22Rv1 (cell line): Measurements from ENCODE around the gene SSH2.

Experiments used
- H3K27ac ChIP-seq: fragments of 450-650 bp; 2 replicates; pipeline ENCODE4 v1.5.1; 2017
- CTCF ChIP-seq: fragments of 450-650 bp; IDR thresholded peaks from 2 replicates; pipeline ENCODE4 v1.5.1; 2017; ENCODE audit warnings: mild to moderate bottlenecking
- ZFX ChIP-seq: fragments of 450-650 bp; IDR thresholded peaks from 2 replicates; pipeline ENCODE4 v1.6.1; 2017; ENCODE audit warnings: antibody characterized with exemption, borderline replicate concordance

Gene SSH2

GRCh38 chr17:29828676-29829284, 101.2 kb downstream of the SSH2 start:
- H3K27ac ChIP-seq: no peak overlapping the region
- no peak for TF ChIP-seq ZFX
- TF ChIP-seq CTCF: no peak

- H3K27ac ChIP-seq: no peak overlapping the region
- TF ChIP-seq ZFX (no peak), CTCF (no peak)
These were observed 102.8 kb downstream of the SSH2 start for GRCh38 chr17:29827179-29827578.

- no peak for TF ChIP-seq CTCF
- TF ChIP-seq ZFX: no peak
- H3K27ac ChIP-seq: no peak overlapping the region
These were observed 103.8 kb downstream of the SSH2 start for GRCh38 chr17:29826114-29826692.

GRCh38 chr17:29825604-29826003, 104.4 kb downstream of the SSH2 start:
- H3K27ac ChIP-seq: no peak overlapping the region
- no peak for TF ChIP-seq CTCF
- no peak for TF ChIP-seq ZFX

- TF ChIP-seq ZFX: no peak
- TF ChIP-seq CTCF: no peak
- no peak overlapping the region for H3K27ac ChIP-seq
These were observed 108.1 kb downstream of the SSH2 start for GRCh38 chr17:29821897-29822296.

- H3K27ac ChIP-seq: no peak overlapping the region
- TF ChIP-seq CTCF (no peak), ZFX (no peak)
These were observed 109.6 kb downstream of the SSH2 start for GRCh38 chr17:29820425-29820824.

GRCh38 chr17:29807520-29808361, 122.3 kb downstream of the SSH2 start:
- H3K27ac ChIP-seq: no peak overlapping the region
- TF ChIP-seq ZFX: no peak
- peak; percentile 90 for TF ChIP-seq CTCF
